Neural progenitor cell (in vitro differentiated cells): ENCODE results near the gene NASP.

Experiments used
- CTCF ChIP-seq: fragments of 200-600 bp; sonication (generic); IDR thresholded peaks from 2 replicates; pipeline ENCODE4 v1.5.1; 2017; ENCODE audit warnings: antibody characterized with exemption, mild to moderate bottlenecking
- EZH2 ChIP-seq: fragments of 200-600 bp; sonication (generic); IDR thresholded peaks from 2 replicates; pipeline ENCODE4 v1.6.1; 2017; ENCODE audit warnings: antibody characterized with exemption, mild to moderate bottlenecking, moderate library complexity

- TF ChIP-seq CTCF (no peak), EZH2 (no peak)
Measured at GRCh38 chr1:45566722-45567121, 17.1 kb upstream of the NASP start.
